GM21390 (cell line): ENCODE measurements around the gene MAPKAPK3.
"Not testable (repeated sequence)": the region's sequence is repeated elsewhere in the genome, so short reads cannot be mapped to it uniquely, and the experiment has no call there.

Experiments used
- ATAC-seq: cut with Tn5 transposase; IDR thresholded peaks from one replicate; pipeline ENCODE4 v1.9.1; 2021; ENCODE audit not compliant: unreplicated experiment

MAPKAPK3 gene

GRCh38 chr3:50676031-50676705 lies 59.2 kb downstream of the MAPKAPK3 start:
- ATAC-seq = no peak

DNA sequence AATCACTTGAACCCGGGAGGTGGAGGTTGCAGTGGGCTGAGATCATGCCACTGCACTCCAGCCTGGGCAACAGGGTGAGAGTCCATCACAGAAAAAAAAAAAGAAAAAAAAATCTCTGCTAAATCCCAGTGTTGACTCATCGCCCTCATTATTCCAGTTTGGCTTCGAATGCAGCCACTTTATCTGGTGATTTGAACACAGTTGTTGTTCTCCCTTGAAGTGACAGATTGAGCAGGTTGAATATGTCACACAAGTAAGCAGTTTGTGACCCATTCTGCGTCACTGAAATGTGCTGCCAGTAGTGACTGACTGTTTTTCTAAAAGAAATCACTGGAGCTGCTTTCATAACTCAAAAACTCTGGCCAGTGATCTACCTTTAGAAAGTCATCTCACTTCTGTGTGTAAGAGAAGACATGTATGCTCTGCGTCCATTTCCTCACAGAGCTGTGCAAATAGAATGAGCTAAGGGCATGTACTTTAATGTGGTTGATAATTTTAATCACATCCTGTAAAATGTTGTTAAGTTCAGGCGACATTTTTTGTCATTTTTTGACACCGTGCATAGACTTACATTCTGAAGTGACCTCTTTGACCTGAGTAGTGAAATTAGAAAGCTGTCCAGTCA lies 70.3 kb downstream of the MAPKAPK3 start:
- ATAC-seq = no peak

- ATAC-seq = no peak
Measured at GRCh38 chr3:50687916-50688315, 71.0 kb downstream of the MAPKAPK3 start.

DNA sequence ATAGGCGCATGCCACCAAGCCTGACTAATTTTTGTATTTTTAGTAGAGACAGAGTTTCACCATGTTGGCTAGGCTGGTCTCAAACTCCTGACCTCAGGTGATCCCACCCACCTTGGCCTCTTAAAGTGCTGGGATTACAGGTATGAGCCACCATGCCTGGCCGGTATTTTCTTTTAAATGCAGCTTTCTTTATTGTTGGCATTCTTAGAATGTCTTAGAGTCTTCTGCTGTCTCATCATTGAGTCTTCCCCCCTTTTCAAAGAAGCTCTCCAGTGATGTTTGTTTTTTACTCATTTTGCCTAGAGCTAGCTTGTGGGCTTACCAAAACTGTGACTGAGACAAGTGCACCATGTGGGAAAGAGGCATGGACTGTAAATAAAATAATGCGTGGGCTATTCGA lies 71.7 kb downstream of the MAPKAPK3 start:
- not testable (repeated sequence) for ATAC-seq

GRCh38 chr3:50689558-50689957 lies 72.6 kb downstream of the MAPKAPK3 start:
- ATAC-seq = no peak

DNA sequence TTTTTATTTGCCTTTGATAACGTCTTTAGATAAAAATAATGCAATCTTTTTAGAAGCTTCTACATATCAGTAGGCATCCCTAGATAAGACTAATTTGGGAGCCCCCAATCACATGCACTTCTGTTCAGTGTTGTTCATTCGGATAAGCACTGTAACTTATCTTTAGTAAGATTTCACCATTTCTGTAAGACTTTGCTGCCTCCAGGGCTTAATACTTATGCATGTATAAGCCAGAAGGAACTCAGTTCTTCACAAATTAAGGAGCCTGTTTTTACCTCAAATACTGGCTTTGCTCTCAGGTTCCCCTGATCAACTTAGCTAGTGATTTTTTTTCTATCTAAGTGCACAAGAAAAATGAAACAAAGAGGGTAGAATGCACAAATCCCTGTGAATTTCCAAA lies 78.1 kb downstream of the MAPKAPK3 start:
- ATAC-seq = no peak

DNA sequence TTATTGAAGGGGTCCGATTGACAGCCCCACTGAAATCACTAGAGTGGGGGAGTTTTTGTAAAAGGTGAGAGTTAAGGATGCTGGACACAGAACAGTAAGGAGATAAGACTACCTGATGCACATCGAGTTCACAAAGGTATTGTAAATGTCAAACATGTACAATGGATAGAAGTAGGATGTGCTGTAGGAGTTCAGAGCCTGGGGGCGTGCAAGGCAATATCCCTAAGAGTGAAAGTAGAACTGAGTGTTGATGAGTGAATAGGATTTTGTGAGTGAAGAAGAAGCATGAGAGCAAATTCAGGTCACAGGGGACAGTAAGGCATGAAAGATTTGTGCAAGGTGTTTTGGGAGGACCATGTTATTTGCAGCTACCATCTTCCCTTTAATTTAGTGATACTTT lies 79.3 kb downstream of the MAPKAPK3 start:
- ATAC-seq = no peak

DNA sequence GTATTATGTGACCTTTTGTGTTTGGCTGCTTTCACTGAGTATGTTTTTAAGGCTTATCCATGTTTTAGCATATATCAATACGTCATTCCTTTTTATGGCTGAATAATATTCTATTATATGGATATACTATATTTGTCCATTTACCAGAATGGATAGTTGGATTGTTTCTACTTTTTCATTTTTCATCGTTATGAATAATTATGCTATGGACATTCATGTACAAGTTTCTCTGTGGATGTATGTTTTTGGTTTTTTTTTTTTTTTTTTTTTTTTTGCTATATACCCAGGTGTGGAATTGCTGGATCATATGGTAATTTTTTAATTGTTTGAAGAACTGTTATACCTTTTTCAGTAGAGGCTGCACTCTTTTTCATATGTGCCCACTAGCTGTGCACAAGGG lies 81.3 kb downstream of the MAPKAPK3 start:
- no peak for ATAC-seq
